ENCODE results near the gene OTULIN. TPM values are rescaled to one million over a fixed set of nuclear protein-coding genes. Genes with fewer than 3 reads are reported as not detected.

OTULIN gene
- total RNA-seq, 1 donor from 2014 or later = 28.1 TPM

DNA sequence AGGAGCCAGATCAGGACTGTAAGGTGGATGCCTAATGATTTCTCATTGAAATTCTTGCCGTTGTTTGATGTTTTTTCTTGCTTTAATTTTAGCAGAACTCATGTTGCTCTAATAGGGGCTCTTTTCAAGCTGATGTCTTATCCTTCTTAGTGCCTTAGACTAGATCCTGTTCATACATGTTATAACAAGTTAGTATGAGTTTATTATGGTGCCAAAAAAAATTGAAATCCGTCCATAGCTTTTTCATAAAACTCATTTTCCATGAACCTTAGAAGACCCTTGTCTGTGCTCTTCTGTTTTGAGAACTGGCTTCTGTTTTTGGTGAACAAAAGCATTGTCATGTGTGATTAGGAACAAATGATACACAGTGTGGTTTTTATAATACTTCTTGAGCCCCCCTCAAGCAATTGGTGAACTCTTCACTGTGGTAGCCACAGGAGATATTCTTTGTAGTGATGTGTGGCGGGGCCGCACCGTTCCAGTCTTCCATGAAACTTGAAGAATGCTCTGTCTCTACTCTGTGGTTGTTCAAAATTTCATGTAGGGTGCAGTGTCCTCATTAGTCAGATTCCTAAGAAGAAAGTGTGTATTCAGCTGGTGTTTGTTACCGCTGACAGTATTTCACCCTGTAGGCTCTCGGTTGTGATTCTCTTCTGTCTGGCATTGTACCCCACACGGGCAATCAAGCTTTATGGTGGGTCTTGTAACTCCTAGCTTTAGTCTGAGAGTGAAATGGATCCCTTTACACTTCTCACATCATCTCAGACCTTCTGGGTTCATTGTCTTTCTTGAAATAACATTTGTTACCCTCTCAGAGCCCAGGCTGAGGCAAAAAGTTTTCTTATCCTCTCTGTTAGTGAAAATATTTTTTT is 10.7 kb downstream of the OTULIN start:
- Histone ChIP-seq H3K4me2 (ENCODE audit: low read length) (no peak overlapping the region), H3K4me3 (ENCODE audit: insufficient read depth, low read depth, low read length) (no peak overlapping the region), H3K36me3 (ENCODE audit: insufficient read depth, low read length) (peaks cover 3% of the 10 kb centered on the region), H3K79me2 (ENCODE audit: insufficient read depth, low read length) (peaks cover 92% of the 10 kb centered on the region), H2AFZ (ENCODE audit: low read depth, low read length) (no peak overlapping the region), H3K27ac (ENCODE audit: low read depth, low read length) (no peak overlapping the region), H3K4me1 (ENCODE audit: insufficient read depth, low read length) (peaks cover 23% of the 10 kb centered on the region), H3K9me3 (ENCODE audit: insufficient read depth, low read depth, low read length) (no peaks in the 10 kb centered on the region), H3K27me3 (ENCODE audit: insufficient read depth, low read length) (no peaks in the 10 kb centered on the region), H3K9ac (ENCODE audit: low read length) (no peak overlapping the region), H4K20me1 (ENCODE audit: insufficient read depth, low read length) (peaks cover 72% of the 10 kb centered on the region)
- Mint-ChIP-seq H3K4me1 (ENCODE audit: low read depth, unreplicated experiment) (peaks cover 52% of the 10 kb centered on the region), H3K9me3 (ENCODE audit: unreplicated experiment) (no peaks in the 10 kb centered on the region), H3K4me3 (ENCODE audit: unreplicated experiment) (peak overlapping the region; percentile 35), H3K27ac (ENCODE audit: unreplicated experiment) (peak overlapping the region; percentile 67), H3K27me3 (ENCODE audit: low read depth, unreplicated experiment) (no peaks in the 10 kb centered on the region), H3K36me3 (ENCODE audit: low read depth, unreplicated experiment) (peaks cover 5% of the 10 kb centered on the region)
- TF ChIP-seq, protein P1, sequence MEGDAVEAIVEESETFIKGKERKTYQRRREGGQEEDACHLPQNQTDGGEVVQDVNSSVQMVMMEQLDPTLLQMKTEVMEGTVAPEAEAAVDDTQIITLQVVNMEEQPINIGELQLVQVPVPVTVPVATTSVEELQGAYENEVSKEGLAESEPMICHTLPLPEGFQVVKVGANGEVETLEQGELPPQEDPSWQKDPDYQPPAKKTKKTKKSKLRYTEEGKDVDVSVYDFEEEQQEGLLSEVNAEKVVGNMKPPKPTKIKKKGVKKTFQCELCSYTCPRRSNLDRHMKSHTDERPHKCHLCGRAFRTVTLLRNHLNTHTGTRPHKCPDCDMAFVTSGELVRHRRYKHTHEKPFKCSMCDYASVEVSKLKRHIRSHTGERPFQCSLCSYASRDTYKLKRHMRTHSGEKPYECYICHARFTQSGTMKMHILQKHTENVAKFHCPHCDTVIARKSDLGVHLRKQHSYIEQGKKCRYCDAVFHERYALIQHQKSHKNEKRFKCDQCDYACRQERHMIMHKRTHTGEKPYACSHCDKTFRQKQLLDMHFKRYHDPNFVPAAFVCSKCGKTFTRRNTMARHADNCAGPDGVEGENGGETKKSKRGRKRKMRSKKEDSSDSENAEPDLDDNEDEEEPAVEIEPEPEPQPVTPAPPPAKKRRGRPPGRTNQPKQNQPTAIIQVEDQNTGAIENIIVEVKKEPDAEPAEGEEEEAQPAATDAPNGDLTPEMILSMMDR (IDR thresholded peaks at IDR 0.05; ENCODE audit: insufficient read depth, low read depth, low read length) = no peak
- no peak for TF ChIP-seq EZH2 (IDR thresholded peaks at IDR 0.05; ENCODE audit: insufficient read depth, low read length)
- peak; percentile 46 for DNase-seq (ENCODE audit: low read depth)
- FAIRE-seq = no peak

DNA sequence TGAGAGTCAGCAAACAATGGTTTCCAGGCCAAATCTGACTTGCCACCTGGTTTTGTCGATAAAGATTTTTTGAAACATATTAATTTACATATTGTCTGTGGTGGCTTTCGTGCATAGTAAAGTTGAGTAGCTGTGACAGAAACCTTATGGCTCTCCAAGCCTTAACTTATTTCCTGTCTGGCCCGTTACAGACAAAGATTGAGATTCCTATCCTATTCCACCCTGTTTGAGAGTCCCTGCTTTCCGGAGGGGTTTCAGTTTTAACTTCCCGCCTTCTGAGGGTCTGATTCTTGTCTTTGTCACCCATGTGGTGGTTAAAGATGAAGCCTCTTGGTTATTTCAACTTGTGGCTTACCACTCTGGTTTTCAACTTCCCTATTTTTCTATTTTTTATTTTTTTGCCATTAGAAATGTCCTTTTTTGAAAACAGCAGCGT is 11.4 kb downstream of the OTULIN start:
- Mint-ChIP-seq H3K27me3 (ENCODE audit: low read depth, unreplicated experiment) (no peaks in the 10 kb centered on the region), H3K27ac (ENCODE audit: unreplicated experiment) (peak overlapping the region; percentile 84), H3K4me1 (ENCODE audit: low read depth, unreplicated experiment) (peaks cover 50% of the 10 kb centered on the region), H3K4me3 (ENCODE audit: unreplicated experiment) (peak overlapping the region; percentile 35), H3K9me3 (ENCODE audit: unreplicated experiment) (no peaks in the 10 kb centered on the region), H3K36me3 (ENCODE audit: low read depth, unreplicated experiment) (peaks cover 7% of the 10 kb centered on the region)
- Histone ChIP-seq H3K27me3 (ENCODE audit: insufficient read depth, low read length) (no peaks in the 10 kb centered on the region), H3K9me3 (ENCODE audit: insufficient read depth, low read depth, low read length) (no peaks in the 10 kb centered on the region), H3K9ac (ENCODE audit: low read length) (no peak overlapping the region), H3K36me3 (ENCODE audit: insufficient read depth, low read length) (peaks cover 4% of the 10 kb centered on the region), H3K4me2 (ENCODE audit: low read length) (peak overlapping the region; percentile 25), H4K20me1 (ENCODE audit: insufficient read depth, low read length) (peaks cover 69% of the 10 kb centered on the region), H3K27ac (ENCODE audit: low read depth, low read length) (no peak overlapping the region), H2AFZ (ENCODE audit: low read depth, low read length) (no peak overlapping the region), H3K79me2 (ENCODE audit: insufficient read depth, low read length) (peaks cover 85% of the 10 kb centered on the region), H3K4me1 (ENCODE audit: insufficient read depth, low read length) (peaks cover 22% of the 10 kb centered on the region), H3K4me3 (ENCODE audit: insufficient read depth, low read depth, low read length) (no peak overlapping the region)
- TF ChIP-seq EZH2 (IDR thresholded peaks at IDR 0.05; ENCODE audit: insufficient read depth, low read length) = no peak
- TF ChIP-seq, protein P1 (IDR thresholded peaks at IDR 0.05; ENCODE audit: insufficient read depth, low read depth, low read length) = no peak
- DNase-seq (ENCODE audit: low read depth) (no peak), FAIRE-seq (no peak)

DNA sequence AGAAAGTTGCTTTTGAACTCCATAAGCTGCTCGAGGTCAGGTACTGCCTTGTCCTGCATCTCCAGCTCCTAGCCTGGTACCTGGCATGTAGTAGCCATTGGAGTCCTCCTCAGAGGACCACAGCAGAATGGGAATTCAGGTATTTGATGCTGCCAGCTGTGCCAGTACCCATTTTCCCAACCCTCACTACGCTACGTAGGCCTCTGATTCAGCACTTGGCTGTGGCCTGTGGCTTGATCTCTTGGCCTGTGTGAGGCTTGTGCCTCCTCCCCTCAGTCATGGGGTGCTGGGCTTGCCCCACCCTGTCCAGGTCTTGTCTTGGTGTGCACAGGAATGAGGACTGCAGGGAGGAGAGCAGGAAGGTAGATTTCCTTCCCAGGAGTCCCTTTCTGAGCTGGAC is 11.8 kb downstream of the OTULIN start:
- peak overlapping the region; percentile 25 for H3K4me2 ChIP-seq (ENCODE audit: low read length)
- H2AFZ ChIP-seq (ENCODE audit: low read depth, low read length) = no peak overlapping the region
- FAIRE-seq (no peak), DNase-seq (ENCODE audit: low read depth) (peak; percentile 62)
- Mint-ChIP-seq H3K27ac (ENCODE audit: unreplicated experiment) (peak overlapping the region; percentile 84), H3K4me1 (ENCODE audit: low read depth, unreplicated experiment) (peaks cover 48% of the 10 kb centered on the region), H3K4me3 (ENCODE audit: unreplicated experiment) (no peak overlapping the region), H3K36me3 (ENCODE audit: low read depth, unreplicated experiment) (peaks cover 7% of the 10 kb centered on the region), H3K9me3 (ENCODE audit: unreplicated experiment) (no peaks in the 10 kb centered on the region), H3K27me3 (ENCODE audit: low read depth, unreplicated experiment) (no peaks in the 10 kb centered on the region)
- TF ChIP-seq, protein P1 (IDR thresholded peaks at IDR 0.05; ENCODE audit: insufficient read depth, low read depth, low read length) = no peak
- TF ChIP-seq EZH2 (IDR thresholded peaks at IDR 0.05; ENCODE audit: insufficient read depth, low read length) = no peak
- peaks cover 65% of the 10 kb centered on the region for H4K20me1 ChIP-seq (ENCODE audit: insufficient read depth, low read length)
- H3K79me2 ChIP-seq (ENCODE audit: insufficient read depth, low read length) = peaks cover 81% of the 10 kb centered on the region
- no peaks in the 10 kb centered on the region for H3K27me3 ChIP-seq (ENCODE audit: insufficient read depth, low read length)
- no peak overlapping the region for H3K9ac ChIP-seq (ENCODE audit: low read length)
- H3K27ac ChIP-seq (ENCODE audit: low read depth, low read length) = no peak overlapping the region
- H3K4me1 ChIP-seq (ENCODE audit: insufficient read depth, low read length) = peaks cover 17% of the 10 kb centered on the region
- no peaks in the 10 kb centered on the region for H3K9me3 ChIP-seq (ENCODE audit: insufficient read depth, low read depth, low read length)
- peaks cover 4% of the 10 kb centered on the region for H3K36me3 ChIP-seq (ENCODE audit: insufficient read depth, low read length)
- H3K4me3 ChIP-seq (ENCODE audit: insufficient read depth, low read depth, low read length) = no peak overlapping the region

Measured in astrocyte (in vitro differentiated cells and primary cell).